Smooth muscle cell (in vitro differentiated cells): ENCODE measurements around the gene URB2. TPM values are rescaled to one million over a fixed set of nuclear protein-coding genes. Genes with fewer than 3 reads are reported as not detected.

Experiments
- DNase-seq: peaks from one replicate; lab custom pipeline; 2025; ENCODE audit not compliant: unreplicated experiment; lab: John Stamatoyannopoulos, UW
- H2AFZ ChIP-seq: fragments of 200-600 bp; sonication (generic); 2 replicates; pipeline ENCODE4 v1.6.0; 2016; ENCODE audit warnings: antibody characterized with exemption, low read depth, mild to moderate bottlenecking
- H3F3A ChIP-seq: fragments of 200-600 bp; sonication (generic); 2 replicates; pipeline ENCODE4 v1.6.0; 2017; ENCODE audit warnings: antibody characterized with exemption, low read depth
- H3K27ac ChIP-seq: fragments of 200-600 bp; sonication (generic); 2 replicates; pipeline ENCODE4 v1.5.1; 2016; ENCODE audit warnings: low read depth, mild to moderate bottlenecking
- H3K27me3 ChIP-seq: fragments of 200-600 bp; sonication (generic); 2 replicates; pipeline ENCODE4 v1.6.1; 2016; ENCODE audit warnings: low read depth, mild to moderate bottlenecking
- H3K36me3 ChIP-seq: fragments of 200-600 bp; sonication (generic); 2 replicates; pipeline ENCODE4 v1.5.1; 2016; ENCODE audit warnings: low read depth
- H3K4me1 ChIP-seq: fragments of 200-600 bp; sonication (generic); 2 replicates; pipeline ENCODE4 v1.5.1; 2016; ENCODE audit warnings: low read depth
- H3K4me2 ChIP-seq: fragments of 200-600 bp; sonication (generic); 2 replicates; pipeline ENCODE4 v1.6.0; 2016; ENCODE audit warnings: mild to moderate bottlenecking
- H3K4me3 ChIP-seq: fragments of 200-600 bp; sonication (generic); 2 replicates; pipeline ENCODE4 v1.5.1; 2016; ENCODE audit warnings: mild to moderate bottlenecking
- H3K79me2 ChIP-seq: fragments of 200-600 bp; sonication (generic); 2 replicates; pipeline ENCODE4 v1.6.0; 2016; ENCODE audit warnings: low read depth, mild to moderate bottlenecking
- H3K9ac ChIP-seq: fragments of 200-600 bp; sonication (generic); 2 replicates; pipeline ENCODE4 v1.6.0; 2016; ENCODE audit warnings: low read depth
- H3K9me3 ChIP-seq: fragments of 200-600 bp; sonication (generic); replicated peaks from 2 replicates; pipeline ENCODE4 v1.5.1; 2016; ENCODE audit warnings: low read depth
- H4K20me1 ChIP-seq: fragments of 200-600 bp; sonication (generic); 2 replicates; pipeline ENCODE4 v1.6.0; 2016; ENCODE audit warnings: low read depth
- CTCF ChIP-seq: fragments of 200-600 bp; sonication (generic); IDR thresholded peaks from 2 replicates; pipeline ENCODE4 v1.5.1; 2017; ENCODE audit warnings: borderline replicate concordance, mild to moderate bottlenecking, antibody characterized with exemption; ENCODE audit not compliant: insufficient read depth, poor library complexity, severe bottlenecking
- WGBS: methylation state at CpG from one replicate; pipeline ENCODE4 v1.1.7; 2016; ENCODE audit warnings: low lambda C conversion rate; 5-methylcytosine and 5-hydroxymethylcytosine counted together
- polyA plus RNA-seq: library from polyadenylated mRNA; unstranded; fragments of >200 nt; fragmentation: Nextera tagmentation; extraction: Ambion mirVana; gene quantifications from 2 replicates; pipeline ENCODE4 v1.2.1, GENCODE V29; 2016
- total RNA-seq: library from RNA; depleted of rRNA; stranded (reverse); fragments of >200 nt; gene quantifications from 2 replicates; pipeline ENCODE4 v1.2.3, GENCODE V29; 2014

Gene URB2
- total and polyA plus RNA-seq, 2 experiments from 2014 or later = 1.9 to 4.2 TPM

- TF ChIP-seq CTCF = no peak
- H3K27me3 ChIP-seq = no peaks in the 10 kb centered on the region
- no peaks in the 10 kb centered on the region for H3F3A ChIP-seq
- no peak overlapping the region for H3K9ac ChIP-seq
- H4K20me1 ChIP-seq = peaks cover 14% of the 10 kb centered on the region
- H3K4me1 ChIP-seq = no peaks in the 10 kb centered on the region
- peaks cover 3% of the 10 kb centered on the region for H3K36me3 ChIP-seq
- no peak overlapping the region for H3K4me3 ChIP-seq
- H3K79me2 ChIP-seq = peaks cover 8% of the 10 kb centered on the region
- no peak overlapping the region for H3K27ac ChIP-seq
- no peak for DNase-seq
- H3K4me2 ChIP-seq = no peak overlapping the region
- WGBS = 97% methylated on average over 12 of the region's 12 CpGs
- no peak overlapping the region for H2AFZ ChIP-seq
- no peaks in the 10 kb centered on the region for H3K9me3 ChIP-seq
Measured at GRCh38 chr1:229640455-229640854, 14.4 kb downstream of the URB2 start.

- peaks cover 14% of the 10 kb centered on the region for H4K20me1 ChIP-seq
- peaks cover 8% of the 10 kb centered on the region for H3K79me2 ChIP-seq
Measured at GRCh38 chr1:229641306-229641705, 15.3 kb downstream of the URB2 start.

GRCh38 chr1:229642376-229642775, 16.3 kb downstream of the URB2 start:
- Histone ChIP-seq H2AFZ (no peak overlapping the region), H3K4me2 (no peak overlapping the region), H3K27me3 (no peaks in the 10 kb centered on the region), H3K27ac (no peak overlapping the region), H3K36me3 (peaks cover 3% of the 10 kb centered on the region), H3K9ac (no peak overlapping the region), H4K20me1 (peaks cover 14% of the 10 kb centered on the region), H3F3A (no peaks in the 10 kb centered on the region), H3K4me3 (no peak overlapping the region), H3K4me1 (no peaks in the 10 kb centered on the region), H3K9me3 (no peaks in the 10 kb centered on the region), H3K79me2 (peaks cover 8% of the 10 kb centered on the region)
- no peak for TF ChIP-seq CTCF
- no peak for DNase-seq
- 87% methylated on average over 5 of the region's 5 CpGs for WGBS

More at GRCh38 chr1:229641306-229641705, 15.3 kb downstream of the URB2 start:
- 96% methylated on average over 3 of the region's 3 CpGs for WGBS
- no peak overlapping the region for H3K9ac ChIP-seq
- no peak overlapping the region for H3K27ac ChIP-seq
- no peak overlapping the region for H3K4me3 ChIP-seq
- peaks cover 3% of the 10 kb centered on the region for H3K36me3 ChIP-seq
- H3K4me1 ChIP-seq = no peaks in the 10 kb centered on the region
- H3K9me3 ChIP-seq = no peaks in the 10 kb centered on the region
- no peak for TF ChIP-seq CTCF
- DNase-seq = no peak
- no peak overlapping the region for H2AFZ ChIP-seq
- H3K27me3 ChIP-seq = no peaks in the 10 kb centered on the region
- no peak overlapping the region for H3K4me2 ChIP-seq
- H3F3A ChIP-seq = no peaks in the 10 kb centered on the region

GRCh38 chr1:229642970-229643369, 16.9 kb downstream of the URB2 start:
- no peaks in the 10 kb centered on the region for H3F3A ChIP-seq
- H3K9me3 ChIP-seq = no peaks in the 10 kb centered on the region
- H2AFZ ChIP-seq = no peak overlapping the region
- no peaks in the 10 kb centered on the region for H3K4me1 ChIP-seq
- peaks cover 7% of the 10 kb centered on the region for H3K36me3 ChIP-seq
- no peak overlapping the region for H3K4me3 ChIP-seq
- DNase-seq = no peak
- TF ChIP-seq CTCF = no peak
- peaks cover 8% of the 10 kb centered on the region for H3K79me2 ChIP-seq
- WGBS = 99% methylated on average over 4 of the region's 4 CpGs
- H3K27me3 ChIP-seq = no peaks in the 10 kb centered on the region
- H4K20me1 ChIP-seq = peaks cover 14% of the 10 kb centered on the region
- no peak overlapping the region for H3K9ac ChIP-seq
- H3K27ac ChIP-seq = no peak overlapping the region
- no peak overlapping the region for H3K4me2 ChIP-seq
